ENCODE results near the gene WNK1. TPM values are rescaled to one million over a fixed set of nuclear protein-coding genes. Genes with fewer than 3 reads are reported as not detected.

WNK1 gene
- total RNA-seq, 1 donor from 2014 or later: 170 TPM

DNA sequence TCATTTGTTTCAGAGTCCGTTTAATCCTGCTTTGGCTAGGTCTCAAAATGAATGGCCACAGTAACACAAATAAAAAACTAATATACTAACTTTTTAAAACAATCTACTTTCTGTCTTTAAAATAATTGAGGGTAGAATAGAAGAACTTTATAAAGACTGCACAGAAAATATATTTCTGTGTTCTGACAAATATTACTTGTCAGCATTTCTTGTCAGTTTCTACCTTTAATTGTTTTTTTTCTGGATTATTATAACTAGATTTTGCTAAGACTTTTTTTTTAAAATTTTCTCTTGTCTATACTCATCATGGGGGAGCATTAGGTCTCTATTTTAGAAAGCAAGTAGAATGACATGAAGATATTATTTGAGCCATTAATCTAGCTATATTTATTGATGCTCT, 110.9 kb downstream of the WNK1 start:
- no peak for DNase-seq (ENCODE audit: low spot score)

- no peak for DNase-seq (ENCODE audit: low spot score)
Measured at GRCh38 chr12:865614-866013, 113.2 kb downstream of the WNK1 start.

DNA sequence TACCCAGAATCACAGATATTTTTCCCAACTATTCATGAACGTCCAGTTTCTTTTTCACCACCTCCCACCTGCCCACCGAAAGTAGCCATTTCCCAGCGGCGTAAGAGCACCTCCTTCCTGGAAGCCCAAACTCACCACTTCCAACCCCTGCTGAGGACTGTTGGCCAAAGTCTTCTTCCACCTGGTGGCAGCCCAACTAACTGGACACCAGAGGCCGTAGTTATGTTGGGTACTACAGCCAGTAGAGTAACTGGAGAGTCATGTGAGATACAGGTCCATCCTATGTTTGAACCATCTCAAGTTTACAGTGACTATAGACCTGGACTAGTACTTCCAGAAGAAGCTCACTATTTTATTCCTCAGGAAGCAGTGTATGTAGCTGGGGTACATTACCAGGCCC, 115.5 kb downstream of the WNK1 start:
- DNase-seq (ENCODE audit: low spot score): no peak

DNA sequence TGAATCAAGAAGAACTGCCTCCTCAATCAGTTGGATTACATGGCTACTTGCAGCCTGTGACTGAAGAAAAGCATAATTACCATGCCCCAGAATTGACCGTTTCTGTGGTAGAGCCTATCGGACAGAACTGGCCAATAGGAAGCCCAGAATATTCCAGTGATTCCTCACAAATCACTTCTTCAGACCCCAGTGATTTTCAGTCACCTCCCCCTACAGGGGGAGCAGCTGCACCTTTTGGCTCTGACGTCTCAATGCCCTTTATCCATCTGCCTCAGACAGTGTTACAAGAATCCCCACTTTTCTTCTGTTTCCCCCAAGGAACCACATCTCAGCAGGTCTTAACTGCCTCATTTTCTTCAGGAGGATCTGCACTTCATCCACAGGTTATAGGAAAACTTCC, 116.3 kb downstream of the WNK1 start:
- no peak for DNase-seq (ENCODE audit: low spot score)

GRCh38 chr12:870378-870777, 118.0 kb downstream of the WNK1 start:
- DNase-seq (ENCODE audit: low spot score): no peak

GRCh38 chr12:873954-874353, 121.6 kb downstream of the WNK1 start:
- DNase-seq (ENCODE audit: low spot score): no peak

DNA sequence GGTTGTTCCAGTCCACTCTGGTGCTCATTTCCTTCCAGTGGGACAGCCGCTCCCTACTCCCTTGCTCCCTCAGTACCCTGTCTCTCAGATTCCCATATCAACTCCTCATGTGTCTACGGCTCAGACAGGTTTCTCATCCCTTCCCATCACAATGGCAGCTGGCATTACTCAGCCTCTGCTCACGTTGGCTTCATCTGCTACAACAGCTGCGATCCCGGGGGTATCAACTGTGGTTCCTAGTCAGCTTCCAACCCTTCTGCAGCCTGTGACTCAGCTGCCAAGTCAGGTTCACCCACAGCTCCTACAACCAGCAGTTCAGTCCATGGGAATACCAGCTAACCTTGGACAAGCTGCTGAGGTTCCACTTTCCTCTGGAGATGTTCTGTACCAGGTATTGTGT, 127.3 kb downstream of the WNK1 start:
- DNase-seq (ENCODE audit: low spot score): no peak

DNA sequence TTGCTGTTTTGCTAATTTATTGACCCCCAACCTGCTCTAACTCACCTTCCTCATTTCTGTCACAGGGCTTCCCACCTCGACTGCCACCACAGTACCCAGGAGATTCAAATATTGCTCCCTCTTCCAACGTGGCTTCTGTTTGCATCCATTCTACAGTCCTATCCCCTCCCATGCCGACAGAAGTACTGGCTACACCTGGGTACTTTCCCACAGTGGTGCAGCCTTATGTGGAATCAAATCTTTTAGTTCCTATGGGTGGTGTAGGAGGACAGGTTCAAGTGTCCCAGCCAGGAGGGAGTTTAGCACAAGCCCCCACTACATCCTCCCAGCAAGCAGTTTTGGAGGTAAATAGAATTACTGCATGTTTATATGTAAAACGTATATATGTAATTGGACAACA, 128.3 kb downstream of the WNK1 start:
- DNase-seq (ENCODE audit: low spot score): no peak

DNA sequence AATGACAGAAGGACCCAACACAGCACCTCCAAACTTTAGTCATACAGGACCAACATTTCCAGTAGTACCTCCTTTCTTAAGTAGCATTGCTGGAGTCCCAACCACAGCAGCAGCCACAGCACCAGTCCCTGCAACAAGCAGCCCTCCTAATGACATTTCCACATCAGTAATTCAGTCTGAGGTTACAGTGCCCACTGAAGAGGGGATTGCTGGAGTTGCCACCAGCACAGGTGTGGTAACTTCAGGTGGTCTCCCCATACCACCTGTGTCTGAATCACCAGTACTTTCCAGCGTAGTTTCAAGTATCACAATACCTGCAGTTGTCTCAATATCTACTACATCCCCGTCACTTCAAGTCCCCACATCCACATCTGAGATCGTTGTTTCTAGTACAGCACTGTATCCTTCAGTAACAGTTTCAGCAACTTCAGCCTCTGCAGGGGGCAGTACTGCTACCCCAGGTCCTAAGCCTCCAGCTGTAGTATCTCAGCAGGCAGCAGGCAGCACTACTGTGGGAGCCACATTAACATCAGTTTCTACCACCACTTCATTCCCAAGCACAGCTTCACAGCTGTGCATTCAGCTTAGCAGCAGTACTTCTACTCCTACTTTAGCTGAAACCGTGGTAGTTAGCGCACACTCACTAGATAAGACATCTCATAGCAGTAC, 132.5 kb downstream of the WNK1 start:
- no peak for DNase-seq (ENCODE audit: low spot score)

GRCh38 chr12:885701-886100, 133.3 kb downstream of the WNK1 start:
- DNase-seq (ENCODE audit: low spot score): no peak

- no peak for DNase-seq (ENCODE audit: low spot score)
Measured at GRCh38 chr12:886206-886605, 133.8 kb downstream of the WNK1 start.

DNA sequence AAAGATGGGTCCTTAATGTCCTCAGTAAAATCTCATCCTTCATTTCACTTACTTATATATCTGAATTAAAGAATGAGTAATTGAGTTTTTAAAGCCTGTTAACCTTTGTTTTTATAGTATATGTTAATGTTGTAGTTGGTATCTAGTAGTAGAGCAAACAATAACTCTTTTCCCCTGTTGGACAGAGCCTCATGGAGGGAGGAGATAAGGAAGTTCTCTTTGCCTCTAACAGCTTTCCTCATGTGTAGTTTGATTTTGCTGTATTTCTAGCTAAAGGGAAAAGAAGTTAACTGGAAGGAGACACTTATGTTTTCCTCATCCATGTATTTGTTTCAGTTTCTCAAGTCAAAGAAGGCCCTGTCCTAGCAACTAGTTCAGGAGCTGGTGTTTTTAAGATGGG, 141.8 kb downstream of the WNK1 start:
- no peak for DNase-seq (ENCODE audit: low spot score)

GRCh38 chr12:896031-896430, 143.7 kb downstream of the WNK1 start:
- DNase-seq (ENCODE audit: low spot score): no peak

DNA sequence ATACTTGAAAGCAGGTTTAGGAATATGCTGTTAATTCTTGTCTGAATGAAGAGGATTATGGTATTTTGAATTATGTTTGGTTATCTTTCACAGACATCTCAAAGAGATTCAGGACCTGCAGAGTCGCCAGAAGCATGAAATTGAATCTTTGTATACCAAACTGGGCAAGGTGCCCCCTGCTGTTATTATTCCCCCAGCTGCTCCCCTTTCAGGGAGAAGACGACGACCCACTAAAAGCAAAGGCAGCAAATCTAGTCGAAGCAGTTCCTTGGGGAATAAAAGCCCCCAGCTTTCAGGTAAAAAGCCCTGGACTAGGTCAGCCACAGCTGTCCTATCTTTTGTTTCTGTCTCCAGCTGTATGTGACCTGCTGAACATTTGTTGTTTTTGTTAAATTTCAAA, 145.0 kb downstream of the WNK1 start:
- DNase-seq (ENCODE audit: low spot score): no peak

- DNase-seq (ENCODE audit: low spot score): peak; percentile 29
Measured at GRCh38 chr12:902581-902980, 150.2 kb downstream of the WNK1 start.

- no peak for DNase-seq (ENCODE audit: low spot score)
Measured at GRCh38 chr12:903055-903454, 150.7 kb downstream of the WNK1 start.

DNA sequence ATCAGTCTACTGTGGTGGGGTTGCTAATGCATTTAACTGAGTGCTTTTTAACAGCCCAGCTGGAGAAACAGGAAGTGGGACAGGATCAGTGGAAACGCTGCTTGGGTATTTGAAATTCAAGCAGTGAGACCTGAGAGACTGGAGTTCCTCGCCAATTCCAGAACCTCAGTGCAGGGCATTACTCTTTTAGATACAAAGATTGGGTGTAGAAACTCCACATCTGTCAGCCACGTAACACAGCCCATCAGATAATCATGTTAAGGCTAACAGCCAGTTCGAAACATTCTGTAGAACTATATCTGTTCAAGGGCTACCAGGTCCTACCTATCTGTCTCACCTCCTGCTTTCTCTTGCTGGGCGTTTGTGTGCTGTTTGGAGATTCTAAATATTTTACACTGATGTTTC, 151.6 kb downstream of the WNK1 start:
- no peak for DNase-seq (ENCODE audit: low spot score)

GRCh38 chr12:905261-906031, 153.1 kb downstream of the WNK1 start:
- DNase-seq (ENCODE audit: low spot score): no peak

GRCh38 chr12:906062-906585, 153.7 kb downstream of the WNK1 start:
- no peak for DNase-seq (ENCODE audit: low spot score)

GRCh38 chr12:907413-908185, 155.2 kb downstream of the WNK1 start:
- DNase-seq (ENCODE audit: low spot score): no peak

DNA sequence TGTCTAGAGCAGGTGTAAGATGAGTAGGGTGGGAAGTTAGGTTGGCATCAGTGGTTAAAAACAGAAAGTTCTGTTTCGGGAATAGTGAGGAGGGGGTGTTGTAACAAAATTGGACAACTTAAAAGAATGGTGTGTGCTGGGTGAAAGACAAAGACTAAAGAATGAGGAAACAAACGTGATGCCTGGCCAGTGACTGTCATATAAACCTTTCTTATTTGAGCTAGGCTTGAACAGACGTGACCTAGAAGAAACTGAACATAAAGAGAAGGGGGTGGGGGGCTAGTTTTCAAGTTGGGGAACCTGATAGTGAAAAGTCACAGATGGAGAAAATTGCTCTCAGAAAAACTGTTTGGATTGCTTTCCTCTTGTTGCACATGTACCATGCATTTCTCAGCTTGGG, 157.5 kb downstream of the WNK1 start:
- no peak for DNase-seq (ENCODE audit: low spot score)

GRCh38 chr12:910416-910815, 158.0 kb downstream of the WNK1 start:
- no peak for DNase-seq (ENCODE audit: low spot score)
